ENCODE data around the gene MSANTD7.
"Not testable (repeated sequence)": the region's sequence is repeated elsewhere in the genome, so short reads cannot be mapped to it uniquely, and the experiment has no call there.

Gene MSANTD7

GRCh38 chr10:14852236-14852635, 14.1 kb downstream of the MSANTD7 start:
- in situ Hi-C loops (cut with MboI; ENCODE audit: low pct_unique_long_range_greater_than_20kb, low sequenced_read_pairs, unreplicated experiment), result no loop called here
- TF ChIP-seq CTCF (IDR thresholded peaks at IDR 0.05; ENCODE audit: extremely low read depth, insufficient read depth, missing control alignments), result no peak
- no peak for DNase-seq (ENCODE audit: low spot score)

GRCh38 chr10:14855453-14855852, 17.3 kb downstream of the MSANTD7 start:
- no peak for TF ChIP-seq CTCF (IDR thresholded peaks at IDR 0.05; ENCODE audit: extremely low read depth, insufficient read depth, missing control alignments)
- DNase-seq (ENCODE audit: low spot score), result no peak

GRCh38 chr10:14858338-14858960, 20.3 kb downstream of the MSANTD7 start:
- in situ Hi-C loops (cut with MboI; ENCODE audit: low pct_unique_long_range_greater_than_20kb, low sequenced_read_pairs, unreplicated experiment), result no loop called here
- DNase-seq (ENCODE audit: low spot score), result no peak
- TF ChIP-seq CTCF (IDR thresholded peaks at IDR 0.05; ENCODE audit: extremely low read depth, insufficient read depth, missing control alignments), result no peak

More at GRCh38 chr10:14855453-14855852, 17.3 kb downstream of the MSANTD7 start:
- in situ Hi-C loops (cut with MboI; ENCODE audit: low pct_unique_long_range_greater_than_20kb, low sequenced_read_pairs, unreplicated experiment), result no loop called here

GRCh38 chr10:14859043-14859442, 20.9 kb downstream of the MSANTD7 start:
- in situ Hi-C loops (cut with MboI; ENCODE audit: low pct_unique_long_range_greater_than_20kb, low sequenced_read_pairs, unreplicated experiment), result no loop called here
- no peak for DNase-seq (ENCODE audit: low spot score)
- TF ChIP-seq CTCF (IDR thresholded peaks at IDR 0.05; ENCODE audit: extremely low read depth, insufficient read depth, missing control alignments), result no peak

GRCh38 chr10:14859775-14860174, 21.7 kb downstream of the MSANTD7 start:
- DNase-seq (ENCODE audit: low spot score), result no peak
- in situ Hi-C loops (cut with MboI; ENCODE audit: low pct_unique_long_range_greater_than_20kb, low sequenced_read_pairs, unreplicated experiment), result no loop called here
- no peak for TF ChIP-seq CTCF (IDR thresholded peaks at IDR 0.05; ENCODE audit: extremely low read depth, insufficient read depth, missing control alignments)

GRCh38 chr10:14860791-14861190, 22.7 kb downstream of the MSANTD7 start:
- DNase-seq (ENCODE audit: low spot score), result no peak
- no peak for TF ChIP-seq CTCF (IDR thresholded peaks at IDR 0.05; ENCODE audit: extremely low read depth, insufficient read depth, missing control alignments)
- in situ Hi-C loops (cut with MboI; ENCODE audit: low pct_unique_long_range_greater_than_20kb, low sequenced_read_pairs, unreplicated experiment), result no loop called here

GRCh38 chr10:14864466-14864865, 26.4 kb downstream of the MSANTD7 start:
- DNase-seq (ENCODE audit: low spot score); in situ Hi-C loops (cut with MboI; ENCODE audit: low pct_unique_long_range_greater_than_20kb, low sequenced_read_pairs, unreplicated experiment): not testable (repeated sequence)

- DNase-seq (ENCODE audit: low spot score); in situ Hi-C loops (cut with MboI; ENCODE audit: low pct_unique_long_range_greater_than_20kb, low sequenced_read_pairs, unreplicated experiment): not testable (repeated sequence)
Measured at GRCh38 chr10:14864871-14865270, 26.8 kb downstream of the MSANTD7 start.

Data from GM13977 (cell line).